Activated CD8-positive, alpha-beta T cell treated with anti-CD3 and anti-CD28 coated beads for 36 hours (primary cell): Measurements from ENCODE around the gene LANCL2. TPM values are rescaled to one million over a fixed set of nuclear protein-coding genes. Genes with fewer than 3 reads are reported as not detected.

Experiments used
- ATAC-seq: fragments of 200-7000 bp; cut with Tn5 transposase; one replicate; pipeline ENCODE4 v1.10.0; 2021; ENCODE audit warnings: mild to moderate bottlenecking, moderate library complexity
- CTCF ChIA-PET: fragments of 350-600 bp; sonication (Branson Sonifier 250); formaldehyde crosslinking; loops from one replicate; lab custom pipeline; 2021; ENCODE audit warnings: antibody characterized with exemption; lab: Charles Lee
- POLR2A ChIA-PET: fragments of 350-600 bp; sonication (Branson Sonifier 250); formaldehyde crosslinking; loops from one replicate; lab custom pipeline; 2021; ENCODE audit warnings: antibody characterized with exemption; lab: Charles Lee
- DNase-seq: peaks from one replicate; pipeline ENCODE4 v3.0.0-alpha.2; 2020
- H3K27ac Mint-ChIP-seq: one replicate; pipeline ENCODE4 v1.8.0; 2021; ENCODE audit warnings: mild to moderate bottlenecking, mixed read lengths
- H3K27me3 Mint-ChIP-seq: one replicate; pipeline ENCODE4 v1.8.0; 2021; ENCODE audit warnings: mixed read lengths
- H3K36me3 Mint-ChIP-seq: one replicate; pipeline ENCODE4 v1.8.0; 2021; ENCODE audit warnings: low read depth, mixed read lengths
- H3K4me1 Mint-ChIP-seq: one replicate; pipeline ENCODE4 v1.8.0; 2021; ENCODE audit warnings: low read depth, mixed read lengths
- H3K4me3 Mint-ChIP-seq: one replicate; pipeline ENCODE4 v1.8.0; 2021; ENCODE audit warnings: mild to moderate bottlenecking, moderate library complexity, mixed read lengths
- H3K9me3 Mint-ChIP-seq: one replicate; pipeline ENCODE4 v1.8.0; 2021; ENCODE audit warnings: mixed read lengths
- intact Hi-C: fragments of 100-400 bp; cut with micrococcal nuclease; formaldehyde crosslinking; loops from one replicate; pipeline ENCODE4 v1.10.0; 2022
- total RNA-seq, 2 experiments: library from RNA; stranded (reverse); gene quantifications; one replicate each; pipeline ENCODE4 v1.2.3, GENCODE V29; 2021
- TF ChIP-seq, protein P1 (sequence below): fragments of 200-600 bp; IDR thresholded peaks from one replicate; pipeline ENCODE4 v1.8.0; 2022; ENCODE audit warnings: antibody characterized with exemption, mild to moderate bottlenecking

LANCL2 gene
- total RNA-seq, 2 experiments from 2014 or later, result 10.7 to 10.8 TPM

DNA sequence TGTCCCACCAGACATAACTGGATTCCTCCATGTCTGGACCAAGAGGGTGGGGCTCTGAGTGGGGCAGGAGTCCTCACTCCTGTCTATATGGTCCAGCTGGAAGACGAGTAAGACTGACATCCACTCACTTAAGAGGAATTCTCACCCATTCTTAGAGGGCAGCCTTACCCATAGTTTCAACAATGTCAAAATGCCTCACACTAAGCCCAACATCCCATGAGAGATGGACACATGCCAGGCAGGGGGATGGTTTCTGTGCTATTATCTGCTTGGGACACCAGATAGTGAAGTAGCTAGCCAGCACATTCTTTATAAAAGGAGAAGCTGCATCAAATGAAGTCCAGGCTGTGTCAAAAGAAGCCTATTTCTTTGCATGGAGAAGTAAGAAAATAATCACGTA is 4.7 kb upstream of the LANCL2 start:
- Mint-ChIP-seq H3K36me3 (no peaks in the 10 kb centered on the region), H3K9me3 (no peaks in the 10 kb centered on the region), H3K4me1 (peaks cover 7% of the 10 kb centered on the region), H3K4me3 (no peak overlapping the region), H3K27me3 (peaks cover 9% of the 10 kb centered on the region), H3K27ac (no peak overlapping the region)
- TF ChIP-seq, protein P1, sequence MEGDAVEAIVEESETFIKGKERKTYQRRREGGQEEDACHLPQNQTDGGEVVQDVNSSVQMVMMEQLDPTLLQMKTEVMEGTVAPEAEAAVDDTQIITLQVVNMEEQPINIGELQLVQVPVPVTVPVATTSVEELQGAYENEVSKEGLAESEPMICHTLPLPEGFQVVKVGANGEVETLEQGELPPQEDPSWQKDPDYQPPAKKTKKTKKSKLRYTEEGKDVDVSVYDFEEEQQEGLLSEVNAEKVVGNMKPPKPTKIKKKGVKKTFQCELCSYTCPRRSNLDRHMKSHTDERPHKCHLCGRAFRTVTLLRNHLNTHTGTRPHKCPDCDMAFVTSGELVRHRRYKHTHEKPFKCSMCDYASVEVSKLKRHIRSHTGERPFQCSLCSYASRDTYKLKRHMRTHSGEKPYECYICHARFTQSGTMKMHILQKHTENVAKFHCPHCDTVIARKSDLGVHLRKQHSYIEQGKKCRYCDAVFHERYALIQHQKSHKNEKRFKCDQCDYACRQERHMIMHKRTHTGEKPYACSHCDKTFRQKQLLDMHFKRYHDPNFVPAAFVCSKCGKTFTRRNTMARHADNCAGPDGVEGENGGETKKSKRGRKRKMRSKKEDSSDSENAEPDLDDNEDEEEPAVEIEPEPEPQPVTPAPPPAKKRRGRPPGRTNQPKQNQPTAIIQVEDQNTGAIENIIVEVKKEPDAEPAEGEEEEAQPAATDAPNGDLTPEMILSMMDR, result no peak
- intact Hi-C loops, result no loop called here
- ChIA-PET POLR2A (interaction anchor here (1.4 kb wide), 1 partner anchor 51 kb away, joined by 3 read pairs; no protein-coding TSS in a partner anchor), CTCF (no interaction called here)
- DNase-seq (no peak), ATAC-seq (no peak)

DNA sequence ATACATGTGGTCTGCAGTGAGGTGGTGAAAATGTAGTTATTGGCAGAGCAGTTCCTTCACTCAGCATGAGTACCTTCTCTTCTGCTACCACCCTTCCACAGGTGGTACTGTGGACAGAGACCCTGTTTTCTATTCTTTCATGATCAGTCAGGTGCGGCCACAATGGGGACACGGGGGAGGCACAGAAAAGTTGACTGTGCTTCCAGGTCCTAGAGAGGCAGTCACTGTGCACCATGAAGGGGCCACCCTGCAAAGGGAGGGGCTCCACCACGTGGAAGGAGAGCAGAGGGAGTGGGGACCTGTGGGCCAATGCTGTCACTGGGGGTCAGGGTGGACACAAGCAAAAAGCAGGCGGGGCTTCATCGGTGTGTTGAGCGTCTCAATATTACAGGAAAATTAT is 3.6 kb upstream of the LANCL2 start:
- H3K27ac Mint-ChIP-seq, result no peak overlapping the region
- peaks cover 2% of the 10 kb centered on the region for H3K36me3 Mint-ChIP-seq
- ChIA-PET POLR2A (no interaction called here), CTCF (no interaction called here)
- H3K4me1 Mint-ChIP-seq, result peaks cover 7% of the 10 kb centered on the region
- TF ChIP-seq, protein P1, result no peak
- intact Hi-C loops, result no loop called here
- H3K27me3 Mint-ChIP-seq, result peaks cover 9% of the 10 kb centered on the region
- no peak for DNase-seq
- no peak for ATAC-seq
- no peak overlapping the region for H3K4me3 Mint-ChIP-seq
- H3K9me3 Mint-ChIP-seq, result no peaks in the 10 kb centered on the region

DNA sequence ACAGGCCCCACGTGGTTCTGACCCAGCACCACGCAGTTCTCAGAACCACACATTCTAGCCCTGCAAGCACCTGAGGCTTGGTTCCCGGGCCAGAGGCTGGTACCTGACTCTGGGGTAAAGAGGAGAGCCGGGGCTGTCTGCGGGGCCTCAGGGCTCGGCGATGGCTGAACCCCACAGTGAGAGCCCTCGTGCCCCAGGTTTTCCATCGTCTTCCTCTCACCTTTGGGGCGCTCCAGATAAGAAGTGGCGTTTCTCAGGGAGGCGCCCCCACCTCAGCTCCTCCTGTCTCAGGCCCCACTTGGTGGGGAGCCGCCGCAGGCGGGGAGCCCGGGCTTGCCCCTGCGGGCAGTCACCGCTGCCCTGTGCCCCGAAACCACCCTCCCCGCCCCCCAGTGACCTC is 2.2 kb upstream of the LANCL2 start:
- Mint-ChIP-seq H3K36me3 (peaks cover 6% of the 10 kb centered on the region), H3K4me3 (no peak overlapping the region), H3K27me3 (peaks cover 7% of the 10 kb centered on the region), H3K27ac (no peak overlapping the region), H3K9me3 (no peaks in the 10 kb centered on the region), H3K4me1 (peaks cover 9% of the 10 kb centered on the region)
- no peak for DNase-seq
- ChIA-PET CTCF (no interaction called here), POLR2A (no interaction called here)
- intact Hi-C loops, result no loop called here
- TF ChIP-seq, protein P1, result no peak
- no peak for ATAC-seq

DNA sequence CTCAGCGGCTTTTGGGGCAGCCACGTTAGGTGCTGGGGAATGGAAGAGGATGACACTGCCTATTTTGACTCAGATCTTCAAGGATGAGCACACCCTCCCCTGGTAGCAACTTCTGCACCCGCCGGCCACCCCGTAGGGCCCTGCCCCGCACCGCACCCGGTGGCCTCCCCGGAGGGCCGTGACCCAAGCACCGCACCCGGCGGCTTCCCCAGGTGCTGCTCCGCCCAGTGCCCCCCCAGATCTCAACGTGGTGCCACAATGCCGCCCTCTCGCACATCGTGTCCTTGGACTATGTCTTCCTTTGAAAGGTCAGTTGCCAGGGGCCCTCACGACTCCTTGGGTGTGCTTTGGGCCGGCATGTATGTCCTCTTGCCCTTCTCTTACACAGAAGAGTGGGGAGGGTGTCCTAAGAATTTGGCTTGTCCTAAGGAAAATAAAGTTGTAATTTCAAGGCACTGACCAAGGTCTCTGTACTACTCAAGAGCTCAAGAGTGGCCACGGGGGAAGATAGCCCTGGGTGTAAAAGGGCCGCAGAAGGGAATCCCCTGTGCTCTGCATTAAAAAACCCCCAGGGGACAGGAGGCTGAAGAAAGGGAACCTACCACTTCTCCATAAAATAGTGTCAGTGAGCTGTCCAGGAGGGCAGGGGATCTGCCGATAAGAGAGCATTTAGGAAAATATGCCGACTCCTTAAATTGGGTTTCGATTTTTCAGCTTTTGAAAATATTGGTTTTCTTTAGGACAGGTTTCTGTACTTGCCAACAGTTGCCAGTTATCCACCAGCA is 1.6 kb upstream of the LANCL2 start:
- ChIA-PET POLR2A (interaction anchor here (0.9 kb wide), 1 partner anchor 9 kb away, joined by 4 read pairs; no protein-coding TSS in a partner anchor), CTCF (no interaction called here)
- H3K36me3 Mint-ChIP-seq, result peaks cover 8% of the 10 kb centered on the region
- ATAC-seq (no peak), DNase-seq (no peak)
- no peaks in the 10 kb centered on the region for H3K9me3 Mint-ChIP-seq
- H3K4me3 Mint-ChIP-seq, result peak overlapping the region; percentile 96
- H3K27me3 Mint-ChIP-seq, result peaks cover 7% of the 10 kb centered on the region
- intact Hi-C loops, result no loop called here
- no peak overlapping the region for H3K27ac Mint-ChIP-seq
- peaks cover 9% of the 10 kb centered on the region for H3K4me1 Mint-ChIP-seq
- TF ChIP-seq, protein P1, result no peak
